ENCODE data around the gene GPX5.

The GPX5 gene
- long read RNA-seq: 0 reads

GRCh38 chr6:28525496-28526039 lies at the start of gene GPX5:
Gene GPX5 (plus strand): TSS chr6:28525881. CDS start chr6:28526014, 133 bp downstream.
- no peak for DNase-seq (ENCODE audit: low read depth in 1 of 2, low spot score in 1 of 2)
- Histone ChIP-seq H3K4me3 (replicated peaks; ENCODE audit: insufficient read depth, low read length) (no peak within 1 kb of the TSS), H3K27me3 (ENCODE audit: insufficient read depth, poor library complexity, severe bottlenecking) (peaks cover 21% of the 10 kb centered on the region), H3K27ac (replicated peaks) (no peak within 1 kb of the TSS)
- TF ChIP-seq GABPA (IDR thresholded peaks at IDR 0.05; ENCODE audit: low read depth) (no peak), REST (IDR thresholded peaks at IDR 0.05; ENCODE audit: insufficient replicate concordance, low read depth) (no peak), CTCF (IDR thresholded peaks at IDR 0.05; ENCODE audit: insufficient read depth, low read length) (no peak), POLR2AphosphoS5 (IDR thresholded peaks at IDR 0.05; ENCODE audit: low read depth) (no peak), SPI1 (IDR thresholded peaks at IDR 0.05; ENCODE audit: borderline replicate concordance, low read depth) (no peak)

GRCh38 chr6:28478518-28478917 lies 47.2 kb upstream of the GPX5 start:
- DNase-seq (ENCODE audit: low read depth in 1 of 2, low spot score in 1 of 2): no peak
- Histone ChIP-seq H3K27me3 (ENCODE audit: insufficient read depth, poor library complexity, severe bottlenecking) (peaks cover 23% of the 10 kb centered on the region), H3K4me3 (replicated peaks; ENCODE audit: insufficient read depth, low read length) (no peak overlapping the region), H3K27ac (replicated peaks) (no peak overlapping the region)
- TF ChIP-seq SPI1 (IDR thresholded peaks at IDR 0.05; ENCODE audit: borderline replicate concordance, low read depth) (no peak), POLR2AphosphoS5 (IDR thresholded peaks at IDR 0.05; ENCODE audit: low read depth) (no peak), CTCF (IDR thresholded peaks at IDR 0.05; ENCODE audit: insufficient read depth, low read length) (no peak), REST (IDR thresholded peaks at IDR 0.05; ENCODE audit: insufficient replicate concordance, low read depth) (no peak), GABPA (IDR thresholded peaks at IDR 0.05; ENCODE audit: low read depth) (no peak)

GRCh38 chr6:28480253-28480932 lies 45.3 kb upstream of the GPX5 start:
- Histone ChIP-seq H3K4me3 (replicated peaks; ENCODE audit: insufficient read depth, low read length) (no peak overlapping the region), H3K27me3 (ENCODE audit: insufficient read depth, poor library complexity, severe bottlenecking) (peaks cover 23% of the 10 kb centered on the region), H3K27ac (replicated peaks) (no peak overlapping the region)
- TF ChIP-seq CTCF (IDR thresholded peaks at IDR 0.05; ENCODE audit: insufficient read depth, low read length) (no peak), GABPA (IDR thresholded peaks at IDR 0.05; ENCODE audit: low read depth) (no peak), SPI1 (IDR thresholded peaks at IDR 0.05; ENCODE audit: borderline replicate concordance, low read depth) (no peak), REST (IDR thresholded peaks at IDR 0.05; ENCODE audit: insufficient replicate concordance, low read depth) (no peak)
- no peak for DNase-seq (ENCODE audit: low read depth in 1 of 2, low spot score in 1 of 2)

Data from HL-60 (cell line).